ENCODE results near the gene NRXN2.

DNA sequence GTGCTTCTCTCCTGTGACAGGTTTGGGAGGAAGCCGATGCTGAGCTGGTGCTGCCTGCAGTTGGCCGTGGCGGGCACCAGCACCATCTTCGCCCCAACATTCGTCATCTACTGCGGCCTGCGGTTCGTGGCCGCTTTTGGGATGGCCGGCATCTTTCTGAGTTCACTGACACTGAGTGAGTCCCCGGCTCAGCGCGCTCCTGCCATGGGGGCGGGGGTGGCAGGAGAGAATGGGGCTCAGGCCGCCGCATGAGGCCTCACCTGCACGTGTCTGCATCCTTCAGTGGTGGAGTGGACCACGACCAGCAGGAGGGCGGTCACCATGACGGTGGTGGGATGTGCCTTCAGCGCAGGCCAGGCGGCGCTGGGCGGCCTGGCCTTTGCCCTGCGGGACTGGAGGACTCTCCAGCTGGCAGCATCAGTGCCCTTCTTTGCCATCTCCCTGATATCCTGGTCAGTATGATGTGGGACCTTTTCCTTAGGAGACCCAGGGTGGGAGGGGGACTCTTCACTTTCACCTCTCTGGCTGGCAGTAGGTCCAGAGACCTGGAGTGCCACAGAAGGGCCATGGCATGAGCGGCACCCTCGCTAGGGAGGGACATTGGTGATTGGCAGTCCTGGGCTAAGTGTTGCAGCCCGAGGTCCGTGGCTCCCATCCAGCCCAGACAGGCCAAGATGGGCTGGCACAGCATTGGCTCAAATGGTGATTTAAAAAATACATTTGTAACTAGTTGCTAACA, 160.8 kb downstream of the NRXN2 start:
- TF ChIP-seq, protein P1, sequence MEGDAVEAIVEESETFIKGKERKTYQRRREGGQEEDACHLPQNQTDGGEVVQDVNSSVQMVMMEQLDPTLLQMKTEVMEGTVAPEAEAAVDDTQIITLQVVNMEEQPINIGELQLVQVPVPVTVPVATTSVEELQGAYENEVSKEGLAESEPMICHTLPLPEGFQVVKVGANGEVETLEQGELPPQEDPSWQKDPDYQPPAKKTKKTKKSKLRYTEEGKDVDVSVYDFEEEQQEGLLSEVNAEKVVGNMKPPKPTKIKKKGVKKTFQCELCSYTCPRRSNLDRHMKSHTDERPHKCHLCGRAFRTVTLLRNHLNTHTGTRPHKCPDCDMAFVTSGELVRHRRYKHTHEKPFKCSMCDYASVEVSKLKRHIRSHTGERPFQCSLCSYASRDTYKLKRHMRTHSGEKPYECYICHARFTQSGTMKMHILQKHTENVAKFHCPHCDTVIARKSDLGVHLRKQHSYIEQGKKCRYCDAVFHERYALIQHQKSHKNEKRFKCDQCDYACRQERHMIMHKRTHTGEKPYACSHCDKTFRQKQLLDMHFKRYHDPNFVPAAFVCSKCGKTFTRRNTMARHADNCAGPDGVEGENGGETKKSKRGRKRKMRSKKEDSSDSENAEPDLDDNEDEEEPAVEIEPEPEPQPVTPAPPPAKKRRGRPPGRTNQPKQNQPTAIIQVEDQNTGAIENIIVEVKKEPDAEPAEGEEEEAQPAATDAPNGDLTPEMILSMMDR (conservative IDR thresholded peaks at IDR 0.05): no peak
- no peak for TF ChIP-seq ZFX (IDR thresholded peaks at IDR 0.05)

Measured in C4-2B (cell line).